IPS-20b (cell line): ENCODE data around the gene PRKCB.

Experiments used
- H3K27ac ChIP-seq: one replicate; pipeline ENCODE4 v1.5.1; 2013; ENCODE audit warnings: low read length
- H3K27me3 ChIP-seq: 2 replicates; pipeline ENCODE4 v1.6.1; 2013; ENCODE audit warnings: mild to moderate bottlenecking, low read length, inconsistent platforms; ENCODE audit not compliant: insufficient read depth
- H3K36me3 ChIP-seq: 2 replicates; pipeline ENCODE4 v1.6.1; 2013; ENCODE audit warnings: low read depth, mild to moderate bottlenecking, inconsistent platforms, low read length, moderate library complexity; ENCODE audit not compliant: insufficient read depth
- H3K4me1 ChIP-seq: 2 replicates; pipeline ENCODE4 v1.6.1; 2013; ENCODE audit warnings: mild to moderate bottlenecking, control low read depth, inconsistent platforms, low read length, moderate library complexity; ENCODE audit not compliant: insufficient read depth
- H3K4me3 ChIP-seq: 2 replicates; pipeline ENCODE4 v1.5.1; 2013; ENCODE audit warnings: mild to moderate bottlenecking, low read length, inconsistent platforms
- H3K9ac ChIP-seq: 2 replicates; pipeline ENCODE4 v1.6.1; 2013; ENCODE audit warnings: low read depth, mild to moderate bottlenecking, inconsistent platforms, low read length, moderate library complexity
- H3K9me3 ChIP-seq: 2 replicates; pipeline ENCODE4 v1.6.1; 2013; ENCODE audit warnings: mild to moderate bottlenecking, low read depth, low read length, inconsistent platforms; ENCODE audit not compliant: insufficient read depth

Gene PRKCB

DNA sequence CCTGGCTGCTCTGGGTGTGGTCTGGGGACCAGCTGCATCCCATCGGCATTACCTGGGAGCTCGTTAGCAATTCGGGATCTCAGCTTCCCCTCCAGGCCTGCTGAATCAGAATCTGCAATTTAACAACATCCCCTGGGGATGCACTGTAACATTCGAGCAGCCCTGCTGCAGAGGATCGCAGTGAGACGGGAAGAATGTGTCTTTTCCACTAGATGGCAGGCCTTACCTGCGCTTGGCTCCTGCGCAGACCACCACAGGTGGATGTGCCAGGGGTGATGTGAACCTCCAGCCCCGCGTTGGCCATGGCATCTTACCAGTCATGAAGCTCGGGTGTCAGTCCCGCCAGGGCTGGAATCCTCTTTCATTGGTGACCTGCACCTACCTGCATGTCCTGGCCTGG lies 209.9 kb downstream of the PRKCB start:
- Histone ChIP-seq H3K27me3 (no peaks in the 10 kb centered on the region), H3K36me3 (no peaks in the 10 kb centered on the region), H3K4me3 (no peak overlapping the region), H3K27ac (no peak overlapping the region), H3K4me1 (peaks cover 12% of the 10 kb centered on the region; the same call in 1 of the 2 replicates), H3K9me3 (no peaks in the 10 kb centered on the region), H3K9ac (no peak overlapping the region)

DNA sequence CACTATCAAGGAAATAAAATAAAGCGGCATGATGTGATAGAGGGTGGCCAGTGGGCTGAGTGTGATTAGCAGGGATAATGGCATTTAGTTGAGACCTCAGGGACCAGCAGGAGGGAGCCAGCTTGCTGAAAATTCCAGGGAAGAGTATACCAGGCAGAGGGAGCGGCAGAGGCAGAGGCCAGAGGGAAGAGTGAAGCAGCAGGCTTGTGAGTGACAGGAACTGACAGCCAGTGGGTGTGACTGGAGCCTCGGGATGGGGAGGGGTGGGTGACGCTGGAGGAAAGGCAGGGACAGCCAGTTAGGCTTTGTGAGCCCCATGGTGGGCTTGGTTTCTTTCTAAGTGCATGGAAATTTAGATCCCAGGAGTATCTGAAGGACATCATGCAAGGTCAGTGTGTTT lies 210.7 kb downstream of the PRKCB start:
- Histone ChIP-seq H3K27me3 (no peaks in the 10 kb centered on the region), H3K36me3 (no peaks in the 10 kb centered on the region), H3K4me3 (no peak overlapping the region), H3K27ac (no peak overlapping the region), H3K9me3 (no peaks in the 10 kb centered on the region), H3K9ac (no peak overlapping the region), H3K4me1 (peaks cover 17% of the 10 kb centered on the region)

DNA sequence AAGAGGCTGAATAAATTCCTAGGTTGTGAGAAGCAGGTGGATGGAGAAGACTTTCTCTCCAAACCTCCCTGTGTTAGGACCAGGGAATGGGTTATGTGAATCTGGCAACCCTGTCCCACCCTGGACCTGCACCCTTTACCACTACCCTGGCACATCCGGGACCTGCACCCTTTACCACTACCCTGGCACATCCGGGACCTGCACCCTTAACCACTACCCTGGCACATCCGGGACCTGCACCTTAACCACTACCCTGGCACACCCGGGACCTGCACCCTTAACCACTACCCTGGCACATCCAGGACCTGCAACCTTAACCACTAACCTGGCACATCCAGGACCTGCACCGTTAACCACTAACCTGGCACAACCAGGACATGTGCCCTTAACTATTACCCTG lies 213.3 kb downstream of the PRKCB start:
- H3K4me1 ChIP-seq, result peaks cover 17% of the 10 kb centered on the region
- no peaks in the 10 kb centered on the region for H3K36me3 ChIP-seq
- H3K9ac ChIP-seq, result no peak overlapping the region

DNA sequence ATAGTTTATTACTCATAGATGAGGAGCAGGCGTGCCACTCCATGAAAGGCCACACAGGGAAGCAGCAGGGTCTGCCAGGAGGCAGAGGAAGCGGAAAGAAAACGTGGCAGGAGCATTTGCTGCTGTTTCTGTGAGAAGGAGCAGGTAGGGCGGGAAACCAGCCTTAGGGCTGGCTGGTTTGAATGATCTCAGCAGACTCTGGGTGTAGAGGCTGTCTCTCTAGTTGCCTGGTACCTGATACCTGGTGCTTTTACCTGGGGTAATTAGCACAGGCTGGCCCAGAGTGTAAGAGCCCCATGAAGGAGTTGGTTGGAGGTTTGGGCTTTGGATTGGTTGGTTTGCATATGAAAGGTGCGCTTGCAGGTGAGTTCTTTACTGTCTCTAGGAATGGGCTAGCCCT lies 215.3 kb downstream of the PRKCB start:
- Histone ChIP-seq H3K27me3 (no peaks in the 10 kb centered on the region), H3K9me3 (no peaks in the 10 kb centered on the region), H3K36me3 (no peaks in the 10 kb centered on the region), H3K4me1 (peaks cover 23% of the 10 kb centered on the region), H3K27ac (peak overlapping the region; percentile 49), H3K4me3 (no peak overlapping the region), H3K9ac (peak overlapping the region; percentile 27; the same call in 1 of the 2 replicates)

More for the DNA sequence above, 213.3 kb downstream of the PRKCB start:
- no peaks in the 10 kb centered on the region for H3K27me3 ChIP-seq
- no peaks in the 10 kb centered on the region for H3K9me3 ChIP-seq
- H3K4me3 ChIP-seq, result no peak overlapping the region
- no peak overlapping the region for H3K27ac ChIP-seq

DNA sequence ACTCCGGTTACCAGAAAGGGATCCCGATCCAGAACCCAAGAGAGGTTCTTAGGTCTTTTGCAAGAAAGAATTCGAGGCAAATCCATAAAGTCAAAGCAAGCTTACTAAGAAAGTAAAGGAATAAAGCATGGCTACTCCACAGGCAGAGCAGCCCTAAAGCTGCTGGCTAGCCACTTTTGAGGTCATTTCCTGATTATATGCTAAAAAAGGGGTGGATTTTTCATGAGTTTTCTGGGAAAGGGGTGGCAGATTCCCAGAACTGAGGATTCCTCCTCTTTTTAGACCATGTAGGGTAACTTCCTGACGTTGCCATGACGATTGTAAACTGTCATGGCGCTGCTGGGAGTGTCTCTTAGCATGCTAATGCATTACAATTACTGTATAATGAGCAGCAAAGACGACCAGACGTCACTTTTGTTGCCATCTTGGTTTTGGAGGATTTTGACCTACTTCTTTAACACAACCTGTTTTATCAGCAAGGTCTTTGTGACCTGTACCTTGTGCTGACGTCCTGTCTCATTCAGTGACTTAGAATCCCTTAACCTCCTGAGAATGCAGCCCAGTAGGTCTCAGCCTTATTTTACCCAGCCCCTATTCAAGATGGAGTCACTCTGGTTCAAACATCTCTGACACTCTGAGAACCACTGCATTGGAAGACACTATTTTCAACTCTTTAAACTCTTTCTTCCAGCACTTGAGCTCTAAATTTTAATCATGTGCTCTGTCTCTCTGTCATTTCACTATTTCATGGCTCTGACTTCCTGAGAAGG lies 216.7 kb downstream of the PRKCB start:
- Histone ChIP-seq H3K9me3 (no peaks in the 10 kb centered on the region), H3K27me3 (no peaks in the 10 kb centered on the region), H3K9ac (no peak overlapping the region), H3K36me3 (no peaks in the 10 kb centered on the region), H3K4me3 (no peak overlapping the region), H3K4me1 (peaks cover 23% of the 10 kb centered on the region), H3K27ac (no peak overlapping the region)

DNA sequence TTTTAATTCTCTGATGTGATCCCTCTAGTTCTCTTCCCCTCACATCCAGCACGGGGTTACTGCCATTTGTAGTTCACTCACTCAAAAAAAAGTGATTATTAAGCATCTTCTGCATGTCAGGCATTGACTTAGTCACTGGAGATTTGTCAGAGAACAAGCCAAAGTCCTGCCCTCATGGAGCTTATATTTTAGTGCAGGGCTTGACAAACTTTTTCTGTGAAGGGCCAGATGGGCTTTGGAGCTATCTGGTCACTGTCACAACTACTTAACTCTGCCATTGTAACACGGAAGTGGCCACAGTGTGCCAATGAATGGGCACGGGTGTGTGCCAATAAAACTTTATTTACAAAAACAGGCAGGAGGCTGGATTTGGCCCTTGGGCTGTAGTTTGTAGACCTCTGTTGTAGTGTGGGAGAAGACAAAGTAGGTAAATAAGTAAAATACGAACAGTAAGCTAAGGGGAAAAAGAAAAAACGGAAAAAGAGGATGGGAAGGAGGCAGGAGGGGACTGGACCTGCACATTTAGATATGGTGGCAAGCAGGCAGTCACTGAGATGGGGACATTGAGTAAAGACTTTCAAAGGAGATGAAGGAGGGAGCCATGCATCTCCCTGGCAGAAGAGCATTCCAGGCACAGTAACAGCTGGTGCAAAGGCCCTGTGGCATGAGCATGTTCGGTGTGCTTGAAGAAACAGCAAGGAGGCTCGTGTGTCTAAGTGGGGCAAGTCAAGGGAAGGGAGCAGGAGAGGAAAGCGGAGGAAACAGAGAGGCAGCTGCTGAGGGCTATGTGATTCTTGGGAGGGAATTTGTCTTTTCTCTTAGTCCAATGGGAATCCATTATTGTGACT lies 217.5 kb downstream of the PRKCB start:
- peaks cover 26% of the 10 kb centered on the region for H3K4me1 ChIP-seq
- H3K36me3 ChIP-seq, result no peaks in the 10 kb centered on the region
- H3K4me3 ChIP-seq, result no peak overlapping the region
- H3K9ac ChIP-seq, result no peak overlapping the region
- H3K27ac ChIP-seq, result no peak overlapping the region
- H3K9me3 ChIP-seq, result no peaks in the 10 kb centered on the region
- H3K27me3 ChIP-seq, result no peaks in the 10 kb centered on the region

DNA sequence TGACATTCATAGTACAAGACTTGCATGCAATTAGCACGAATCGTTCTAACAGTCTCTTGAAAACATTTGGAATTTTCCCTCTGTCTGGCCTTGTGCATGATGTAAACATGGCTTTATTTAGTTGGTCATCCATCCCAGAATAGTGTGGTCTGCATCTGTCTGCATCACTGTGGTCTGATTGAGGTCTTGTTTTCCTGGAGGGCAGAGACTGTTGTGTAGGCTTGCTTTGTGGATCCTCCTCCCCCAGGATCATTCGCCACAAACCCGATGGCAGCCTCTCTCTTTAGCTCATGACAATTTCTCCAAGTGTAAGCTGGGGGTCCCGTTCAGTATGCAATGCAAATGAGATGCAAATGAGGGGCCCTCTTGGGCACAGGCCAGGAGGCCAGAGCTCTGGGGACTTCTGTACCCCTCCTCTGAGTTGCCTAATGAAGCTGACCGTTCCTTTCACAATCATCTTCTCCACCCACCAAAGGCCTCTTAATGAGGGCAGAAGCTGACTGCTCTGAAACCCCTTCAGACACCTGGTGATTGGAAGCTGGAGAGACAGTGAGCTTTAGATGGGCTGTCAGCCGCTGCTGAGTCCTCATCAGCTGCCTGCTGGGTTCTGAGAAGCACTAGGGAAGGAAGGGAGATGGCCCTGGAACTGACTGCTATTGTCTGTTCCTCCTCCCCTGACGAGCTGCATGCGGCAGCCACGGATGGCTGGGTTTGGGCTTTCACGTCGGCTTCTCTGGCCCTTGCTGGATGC lies 219.1 kb downstream of the PRKCB start:
- Histone ChIP-seq H3K4me1 (peaks cover 26% of the 10 kb centered on the region), H3K27me3 (no peaks in the 10 kb centered on the region), H3K4me3 (peak overlapping the region; percentile 31; the same call in 1 of the 2 replicates)

DNA sequence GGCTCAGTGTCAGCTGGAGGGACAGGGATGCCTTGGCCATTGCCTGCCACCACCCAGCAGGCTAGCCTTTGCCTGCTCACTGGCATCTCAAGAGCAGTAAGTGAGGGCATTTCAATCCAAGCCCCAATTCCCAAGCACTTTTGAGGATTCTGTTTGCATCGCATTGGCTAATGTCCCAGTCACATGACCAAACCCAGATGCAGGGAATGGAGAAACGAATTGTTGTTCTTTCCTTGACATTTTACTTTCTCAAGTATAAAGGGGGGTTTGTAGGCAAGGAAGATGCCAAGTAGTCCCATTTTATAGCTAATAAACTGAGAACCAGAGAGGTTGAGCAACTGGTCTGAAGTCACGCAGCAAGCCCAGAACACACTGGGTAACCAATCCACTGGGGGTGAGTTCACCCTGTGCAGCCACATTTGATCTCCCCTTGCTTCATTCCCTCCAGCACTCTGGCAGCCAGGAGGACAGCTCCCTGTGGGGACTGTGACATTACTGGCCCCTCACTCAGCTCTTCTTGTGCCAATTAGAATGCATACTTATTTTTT lies 226.6 kb downstream of the PRKCB start:
- Histone ChIP-seq H3K4me1 (peaks cover 4% of the 10 kb centered on the region; the same call in 1 of the 2 replicates), H3K4me3 (no peak overlapping the region), H3K27ac (no peak overlapping the region), H3K9me3 (no peaks in the 10 kb centered on the region), H3K36me3 (no peaks in the 10 kb centered on the region), H3K9ac (no peak overlapping the region), H3K27me3 (no peaks in the 10 kb centered on the region)

More for the DNA sequence above, 219.1 kb downstream of the PRKCB start:
- no peaks in the 10 kb centered on the region for H3K9me3 ChIP-seq
- H3K36me3 ChIP-seq, result no peaks in the 10 kb centered on the region
- H3K9ac ChIP-seq, result no peak overlapping the region; the same call in 1 of the 2 replicates
- H3K27ac ChIP-seq, result no peak overlapping the region

DNA sequence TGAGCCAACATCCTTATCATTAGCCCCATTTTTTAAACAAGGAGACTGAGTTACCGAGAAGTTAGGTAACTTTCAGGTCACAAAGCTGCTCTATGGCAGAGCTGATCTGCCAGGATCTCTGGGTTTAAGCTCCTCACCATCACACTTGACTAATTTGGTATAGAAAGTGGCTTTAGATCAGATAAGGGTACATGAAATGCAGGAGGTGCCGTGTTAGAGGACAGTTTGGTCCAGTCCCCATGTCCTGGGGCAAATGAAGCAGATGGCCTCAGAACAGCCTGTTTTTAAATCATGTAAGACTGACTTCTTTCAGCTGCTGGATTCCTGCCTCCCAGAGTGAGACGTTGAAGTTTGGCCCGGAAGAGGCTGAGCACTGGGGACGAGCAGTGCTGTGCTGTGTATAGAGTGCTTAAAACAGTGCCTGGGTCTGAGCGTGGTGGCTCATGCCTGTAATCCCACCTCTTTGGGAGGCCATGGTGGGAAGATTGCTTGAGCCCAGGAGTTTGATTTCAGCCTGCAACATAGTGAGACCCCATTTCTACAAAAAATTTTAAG lies 233.3 kb downstream of the PRKCB start:
- no peak overlapping the region for H3K27ac ChIP-seq
- no peaks in the 10 kb centered on the region for H3K9me3 ChIP-seq
- H3K27me3 ChIP-seq, result no peaks in the 10 kb centered on the region
- no peaks in the 10 kb centered on the region for H3K36me3 ChIP-seq
- H3K9ac ChIP-seq, result no peak overlapping the region
- no peaks in the 10 kb centered on the region for H3K4me1 ChIP-seq
- no peak overlapping the region for H3K4me3 ChIP-seq

DNA sequence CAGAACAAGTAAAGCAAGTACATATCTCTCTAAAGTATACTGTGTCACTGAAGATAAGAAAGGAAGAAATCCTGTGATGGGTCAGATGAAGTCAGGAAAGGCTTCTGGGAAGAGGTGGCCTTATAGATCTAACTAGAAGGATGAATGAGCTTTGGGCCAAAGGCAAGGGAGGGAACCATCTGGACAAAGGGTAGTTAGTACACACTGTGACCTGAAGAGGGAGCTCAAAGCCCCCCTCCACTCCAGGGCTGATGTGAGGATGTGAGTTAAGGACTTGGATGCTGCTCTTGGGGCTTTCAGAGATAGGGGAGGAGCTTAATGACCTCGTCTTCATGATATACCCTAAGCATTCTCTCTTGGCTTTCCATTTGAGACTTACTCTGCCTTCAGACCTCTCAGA lies 235.1 kb downstream of the PRKCB start:
- H3K4me1 ChIP-seq, result peaks cover 2% of the 10 kb centered on the region; the same call in 1 of the 2 replicates
- no peaks in the 10 kb centered on the region for H3K9me3 ChIP-seq
- no peaks in the 10 kb centered on the region for H3K36me3 ChIP-seq
- H3K27me3 ChIP-seq, result no peaks in the 10 kb centered on the region
- H3K4me3 ChIP-seq, result no peak overlapping the region
- no peak overlapping the region for H3K27ac ChIP-seq
- H3K9ac ChIP-seq, result no peak overlapping the region
